Measurements from ENCODE around the gene ADAMTS6. TPM values are rescaled to one million over a fixed set of nuclear protein-coding genes. Genes with fewer than 3 reads are reported as not detected.

The ADAMTS6 gene
- total and polyA plus RNA-seq, 2 experiments from 2014 or later = 0.78 to 2.0 TPM

GRCh38 chr5:65191554-65192135, 290.1 kb downstream of the ADAMTS6 start:
- Histone ChIP-seq H3K79me2 (replicated peaks; ENCODE audit: insufficient read depth) (no peaks in the 10 kb centered on the region), H3K4me2 (no peak overlapping the region), H3K9me2 (ENCODE audit: insufficient read depth) (no peaks in the 10 kb centered on the region), H3K27ac (ENCODE audit: low read depth) (no peak overlapping the region), H3K36me3 (ENCODE audit: insufficient read depth) (no peaks in the 10 kb centered on the region), H3K4me1 (ENCODE audit: insufficient read depth) (no peaks in the 10 kb centered on the region), H4K20me1 (replicated peaks; ENCODE audit: insufficient read depth) (no peaks in the 10 kb centered on the region), H2AFZ (no peak overlapping the region), H3K4me3 (no peak overlapping the region), H3F3A (replicated peaks; ENCODE audit: low read depth) (no peaks in the 10 kb centered on the region), H3K27me3 (ENCODE audit: insufficient read depth) (no peaks in the 10 kb centered on the region)
- Mint-ChIP-seq H3K4me3 (no peak overlapping the region), H3K27me3 (ENCODE audit: insufficient read depth, low read depth, poor library complexity) (no peaks in the 10 kb centered on the region), H3K27ac (no peak overlapping the region), H3K9me3 (no peaks in the 10 kb centered on the region), H3K4me1 (no peaks in the 10 kb centered on the region; the same call in 2 of the 3 replicates), H3K36me3 (ENCODE audit: low read depth) (no peaks in the 10 kb centered on the region)
- DNase-seq (ENCODE audit: low spot score) (no peak), ATAC-seq (no peak)
- TF ChIP-seq ZNF331 (CRISPR knock-in tag; IDR thresholded peaks at IDR 0.05; ENCODE audit: low read depth) (no peak), EZH2phosphoT487 (IDR thresholded peaks at IDR 0.05; ENCODE audit: unreplicated experiment) (no peak), ZNF462 (CRISPR knock-in tag; IDR thresholded peaks at IDR 0.05) (no peak), ETS1 (IDR thresholded peaks at IDR 0.05) (no peak), POLR2AphosphoS5 (IDR thresholded peaks at IDR 0.05; ENCODE audit: low read depth) (no peak), JUNB (IDR thresholded peaks at IDR 0.05; ENCODE audit: unreplicated experiment) (no peak), NANOG (IDR thresholded peaks at IDR 0.05; ENCODE audit: borderline replicate concordance) (no peak), EZH2 (IDR thresholded peaks at IDR 0.05; ENCODE audit: low read depth, unreplicated experiment) (no peak), ZNF114 (CRISPR knock-in tag; IDR thresholded peaks at IDR 0.05) (no peak), CTCF (conservative IDR thresholded peaks at IDR 0.05; ENCODE audit: low read depth in 2 of 2) (no peak), STAT1 (IDR thresholded peaks at IDR 0.05; ENCODE audit: unreplicated experiment) (no peak), REST (IDR thresholded peaks at IDR 0.05; ENCODE audit: unreplicated experiment) (no peak), CREB1 (CRISPR knock-in tag; IDR thresholded peaks at IDR 0.05; ENCODE audit: low read depth) (no peak)

Data from GM23338 (cell line).